Fibroblast of lung (primary cell): ENCODE measurements around the gene KLF16.

Experiments used
- CTCF ChIP-seq, 2 donors: IDR thresholded peaks in 1 of 2; conservative IDR thresholded peaks in 1 of 2; 1 replicate in 1 of 2; 2 replicates in 1 of 2; pipeline ENCODE4 v1.5.1; 2011 to 2012; ENCODE audit warnings: low read length in 2 of 2, control low read depth in 1 of 2, inconsistent platforms in 1 of 2, low read depth in 1 of 2, mild to moderate bottlenecking in 1 of 2
- EZH2 ChIP-seq: IDR thresholded peaks from 2 replicates; pipeline ENCODE4 v1.5.1; 2012; ENCODE audit warnings: low read length, control low read depth, mild to moderate bottlenecking; ENCODE audit errors: missing control alignments

DNA sequence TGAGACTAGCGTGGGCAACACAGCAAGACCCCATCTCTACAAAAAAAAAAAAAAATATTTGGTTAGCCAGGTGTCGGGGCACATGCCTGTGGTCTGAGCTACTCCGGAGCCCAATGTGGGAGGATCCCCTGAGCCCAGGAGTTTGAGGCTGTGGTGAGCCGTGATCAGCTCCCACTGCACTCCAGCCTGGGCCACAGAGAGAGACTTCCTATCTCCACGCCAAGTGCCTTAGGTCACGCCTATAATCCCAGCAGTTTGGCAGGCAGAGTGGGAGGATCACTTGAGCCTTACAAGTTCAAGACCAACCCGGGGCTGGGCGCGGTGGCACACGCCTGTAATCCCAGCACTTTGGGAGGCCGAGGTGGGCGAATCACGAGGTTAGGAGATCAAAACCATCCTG is 33.1 kb upstream of the KLF16 start:
- TF ChIP-seq CTCF (conservative IDR thresholded peaks at IDR 0.05 in 1 of 2, IDR thresholded peaks at IDR 0.05 in 1 of 2; ENCODE audit: low read depth in 1 of 2, low read length in 2 of 2) (no peak), EZH2 (no peak)
